NCI-H524 treated with DMSO at 0.1 percent for 48 hours (cell line): ENCODE data around the gene THAP4.

Experiments
- DNase-seq: peaks from one replicate; lab custom pipeline; 2025; lab: John Stamatoyannopoulos, UW

The THAP4 gene

DNA sequence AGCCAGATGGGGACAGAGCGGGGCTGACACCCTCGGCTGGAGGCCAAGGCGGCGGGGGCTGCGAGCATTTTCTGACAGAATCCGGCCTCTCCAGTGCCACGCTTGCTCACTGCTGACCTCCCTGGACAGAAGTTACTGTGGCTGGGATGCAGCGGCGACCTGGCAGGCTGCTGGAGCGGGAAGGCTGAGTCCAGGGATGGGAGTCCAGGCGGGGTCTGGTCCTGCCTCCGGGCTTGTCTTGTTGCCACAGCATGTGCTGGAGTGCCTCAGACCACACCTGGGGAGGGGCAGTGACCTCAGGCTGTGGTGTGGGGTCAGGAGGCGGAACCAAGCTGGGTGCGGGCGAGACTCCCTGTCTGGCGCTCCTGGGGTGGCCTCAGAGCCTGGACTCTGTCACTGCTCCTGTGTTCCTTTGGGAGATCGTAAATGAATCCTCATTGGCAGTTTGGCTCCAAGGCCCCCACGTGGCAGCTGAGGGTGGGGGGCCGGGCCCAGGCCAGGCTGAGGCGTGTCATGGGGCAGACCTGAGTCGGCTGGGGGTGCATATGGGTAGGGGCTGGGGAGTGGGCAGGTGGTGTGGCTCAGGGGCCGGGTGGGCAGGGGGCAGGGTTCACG, 72.9 kb downstream of the THAP4 start:
- no peak for DNase-seq

- no peak for DNase-seq
These were observed 73.4 kb downstream of the THAP4 start for GRCh38 chr2:241563571-241563980.

GRCh38 chr2:241563031-241563507, 73.9 kb downstream of the THAP4 start:
- DNase-seq = no peak

DNA sequence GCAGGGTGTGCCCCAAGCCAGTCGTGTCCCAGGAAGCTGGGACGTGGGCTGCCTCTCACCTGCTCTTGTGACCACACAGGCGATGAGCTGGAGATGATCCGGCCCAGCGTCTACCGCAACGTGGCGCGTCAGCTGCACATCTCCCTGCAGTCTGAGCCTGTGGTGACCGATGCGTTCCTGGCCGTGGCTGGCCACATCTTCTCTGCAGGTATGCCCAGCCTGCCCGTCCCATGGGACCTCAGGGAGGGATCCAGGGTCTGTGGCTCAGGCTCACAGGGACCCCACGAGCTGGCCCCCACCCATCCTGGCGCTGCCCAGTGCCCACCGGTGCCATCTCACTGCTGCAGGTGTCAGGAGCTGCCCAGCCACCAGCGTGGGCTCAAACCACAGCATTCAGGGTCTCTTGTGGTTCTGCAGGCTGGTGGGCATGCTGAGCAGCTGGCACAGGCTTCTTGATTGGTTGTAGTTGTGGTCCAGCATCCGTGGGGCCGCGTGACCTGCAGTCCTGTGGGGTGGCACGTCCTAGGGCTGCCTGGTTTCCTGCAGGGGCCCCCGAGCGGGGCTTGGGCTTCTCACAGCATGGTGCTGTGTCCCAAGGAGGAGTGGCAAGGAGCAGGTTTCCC, 74.6 kb downstream of the THAP4 start:
- DNase-seq = no peak

GRCh38 chr2:241561832-241562231, 75.1 kb downstream of the THAP4 start:
- no peak for DNase-seq

DNA sequence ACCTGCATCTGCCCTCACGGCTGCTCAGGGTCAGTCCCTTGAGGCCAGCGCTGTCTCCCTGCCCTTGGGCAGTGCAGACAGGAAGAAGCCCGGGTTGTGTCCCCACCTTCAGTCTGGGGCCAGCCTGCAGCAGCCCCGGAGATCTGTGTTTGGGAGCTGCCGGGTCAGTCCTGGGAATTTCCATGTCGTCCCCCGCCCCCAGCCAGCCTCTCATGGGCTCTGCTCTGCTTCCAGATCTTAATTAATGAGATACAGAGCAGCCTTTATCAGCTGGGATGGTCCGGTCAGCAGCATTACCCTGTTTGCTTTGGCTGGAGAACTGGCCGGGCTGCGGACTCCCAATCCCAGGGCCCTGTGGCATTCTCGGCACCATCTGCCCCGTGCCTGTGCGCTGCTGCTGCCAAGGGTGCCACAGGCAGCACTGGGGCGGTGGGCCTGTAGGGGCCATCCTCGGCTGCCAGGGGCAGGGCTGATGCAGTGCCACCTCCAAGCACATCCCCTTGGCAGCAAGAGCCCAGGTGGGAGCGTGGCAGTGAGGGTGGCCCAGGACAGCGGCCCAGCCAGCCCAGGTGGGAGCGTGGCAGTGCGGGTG, 76.0 kb downstream of the THAP4 start:
- no peak for DNase-seq

GRCh38 chr2:241560162-241560882, 76.6 kb downstream of the THAP4 start:
- no peak for DNase-seq

DNA sequence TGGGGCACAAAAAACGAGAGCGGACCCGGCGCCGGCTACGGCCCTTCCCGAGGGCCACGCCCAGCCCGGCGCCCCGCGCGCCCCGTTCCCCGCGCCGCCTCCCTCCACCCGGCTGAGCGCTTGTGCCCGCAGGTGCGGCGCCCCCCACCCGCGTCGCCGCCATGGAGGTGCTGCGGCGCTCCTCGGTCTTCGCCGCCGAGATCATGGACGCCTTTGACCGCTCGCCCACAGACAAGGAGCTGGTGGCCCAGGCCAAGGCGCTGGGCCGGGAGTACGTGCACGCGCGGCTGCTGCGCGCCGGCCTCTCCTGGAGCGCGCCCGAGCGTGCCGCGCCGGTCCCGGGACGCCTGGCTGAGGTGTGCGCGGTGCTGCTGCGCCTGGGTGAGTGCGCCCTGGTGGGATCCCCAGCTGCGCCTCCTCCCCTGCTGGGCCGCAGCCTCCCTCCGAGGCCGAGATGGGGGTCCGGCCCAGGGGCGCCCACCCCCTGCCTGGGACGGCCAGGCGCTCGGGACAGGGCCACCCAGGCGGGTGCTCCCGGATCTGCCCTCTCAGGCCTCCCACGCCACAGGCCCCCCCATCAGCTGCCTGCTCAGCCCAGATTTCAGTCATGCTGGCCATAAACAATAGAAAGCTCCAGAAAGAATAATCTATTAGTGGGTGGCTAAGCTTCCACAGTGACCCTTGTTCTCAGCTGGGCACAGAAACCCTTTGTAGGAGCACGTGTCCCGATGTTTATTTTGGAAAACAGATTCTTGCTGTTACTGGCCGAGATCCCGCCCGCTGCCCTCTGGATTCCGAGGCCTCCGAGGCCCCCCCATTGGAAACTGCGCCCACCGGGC, 77.4 kb downstream of the THAP4 start:
- DNase-seq = no peak

DNA sequence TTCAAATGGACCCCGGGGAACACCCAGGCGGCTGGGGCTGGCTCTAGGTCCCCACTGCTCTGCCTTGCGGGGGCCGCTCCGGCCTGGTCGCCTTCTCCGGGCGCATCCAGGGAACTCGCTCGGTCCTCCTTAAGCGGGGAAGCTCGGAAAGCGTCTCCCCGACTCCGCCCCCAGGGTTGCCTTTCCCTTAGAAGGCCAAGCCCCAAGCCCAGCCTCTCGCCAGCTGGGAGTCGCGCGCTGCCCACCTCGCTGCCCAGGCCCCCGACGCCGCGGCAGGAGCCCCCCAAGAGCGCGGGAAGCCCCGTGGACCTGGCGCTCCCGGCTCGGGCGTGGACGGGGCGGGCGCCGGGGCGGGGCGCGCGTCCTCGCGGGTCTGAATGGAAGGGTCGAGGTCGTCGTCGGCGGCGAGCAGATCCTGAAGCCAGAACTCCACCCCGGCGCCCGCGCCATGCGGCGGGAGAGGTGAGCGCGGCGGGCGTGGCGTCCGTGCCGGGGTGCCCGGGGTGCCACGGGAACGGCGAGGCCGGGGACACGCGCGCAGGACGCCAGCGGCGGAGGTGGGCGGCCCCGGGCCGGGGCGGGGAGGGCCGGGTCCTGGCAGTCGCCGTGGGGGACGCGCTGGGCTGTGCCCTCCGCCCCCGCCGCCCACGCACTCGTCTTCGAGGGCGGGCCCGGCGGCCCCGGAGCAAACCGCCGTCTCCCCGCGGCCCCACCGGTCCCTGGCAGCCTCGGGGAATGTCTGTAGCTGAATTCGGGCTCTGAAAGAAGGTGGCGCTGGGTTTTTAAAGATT, 78.2 kb downstream of the THAP4 start, which contains the start of gene BOK:
BOK (plus strand) TSS at position 214 of the 791 bp plus-strand sequence. CDS start 739 bp downstream, outside the sequence.
- DNase-seq = no peak

DNA sequence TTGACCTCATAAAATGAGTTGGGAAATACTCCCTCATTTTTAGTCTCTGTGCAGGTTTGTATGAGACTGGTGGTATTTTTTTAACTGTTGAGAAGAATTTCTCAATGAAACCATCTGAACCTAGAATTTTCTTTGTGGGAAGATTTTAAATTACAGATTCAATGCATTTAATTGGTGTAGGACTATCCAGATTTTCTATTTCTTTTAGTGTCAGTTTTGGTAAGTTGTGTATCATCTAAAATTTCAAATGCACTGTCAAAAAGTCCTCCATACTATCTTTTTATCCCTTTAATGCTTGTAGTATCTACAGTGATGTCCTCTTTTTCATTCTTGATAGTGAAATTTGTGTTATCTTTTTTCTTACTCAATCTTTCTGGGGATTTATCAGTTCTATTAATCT, 80.2 kb downstream of the THAP4 start:
- DNase-seq = no peak

- DNase-seq = no peak
These were observed 81.2 kb downstream of the THAP4 start for GRCh38 chr2:241555711-241556110.

DNA sequence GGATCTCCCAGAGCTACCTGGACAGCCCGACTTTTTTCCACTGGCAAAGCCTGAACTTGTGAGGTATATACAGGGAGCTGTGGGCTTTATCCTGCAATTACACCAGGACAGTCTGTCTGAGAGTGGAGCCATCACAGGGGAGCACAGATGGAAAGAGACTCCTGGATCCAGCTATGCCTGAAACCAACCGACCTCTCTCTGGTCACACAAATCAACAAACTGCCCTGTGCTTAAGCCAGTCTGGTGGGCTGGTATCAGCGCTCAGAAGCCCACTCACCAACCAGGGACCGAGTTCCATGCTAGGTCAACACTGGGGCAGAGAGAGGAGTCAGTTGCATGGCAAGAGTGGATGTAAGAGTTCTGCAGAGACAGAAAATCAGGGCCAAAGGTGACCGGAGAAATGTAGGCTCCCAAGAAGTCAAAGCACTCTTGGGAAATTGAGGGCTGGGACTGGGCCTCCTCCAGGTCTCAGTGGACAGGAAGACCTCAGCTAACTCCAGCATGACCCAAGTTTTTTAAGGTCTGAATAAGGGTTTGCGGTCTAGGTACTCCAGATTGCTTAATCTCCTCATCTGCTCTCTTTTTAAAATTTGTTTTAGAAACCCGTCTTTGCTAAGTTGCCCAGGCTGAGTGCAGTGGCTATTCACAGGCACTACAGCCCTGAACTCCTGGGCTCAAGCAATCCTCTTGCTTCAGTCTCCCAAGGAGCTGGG, 82.2 kb downstream of the THAP4 start:
- no peak for DNase-seq

- no peak for DNase-seq
These were observed 83.0 kb downstream of the THAP4 start for GRCh38 chr2:241553981-241554380.

GRCh38 chr2:241553512-241553830, 83.5 kb downstream of the THAP4 start:
- no peak for DNase-seq

DNA sequence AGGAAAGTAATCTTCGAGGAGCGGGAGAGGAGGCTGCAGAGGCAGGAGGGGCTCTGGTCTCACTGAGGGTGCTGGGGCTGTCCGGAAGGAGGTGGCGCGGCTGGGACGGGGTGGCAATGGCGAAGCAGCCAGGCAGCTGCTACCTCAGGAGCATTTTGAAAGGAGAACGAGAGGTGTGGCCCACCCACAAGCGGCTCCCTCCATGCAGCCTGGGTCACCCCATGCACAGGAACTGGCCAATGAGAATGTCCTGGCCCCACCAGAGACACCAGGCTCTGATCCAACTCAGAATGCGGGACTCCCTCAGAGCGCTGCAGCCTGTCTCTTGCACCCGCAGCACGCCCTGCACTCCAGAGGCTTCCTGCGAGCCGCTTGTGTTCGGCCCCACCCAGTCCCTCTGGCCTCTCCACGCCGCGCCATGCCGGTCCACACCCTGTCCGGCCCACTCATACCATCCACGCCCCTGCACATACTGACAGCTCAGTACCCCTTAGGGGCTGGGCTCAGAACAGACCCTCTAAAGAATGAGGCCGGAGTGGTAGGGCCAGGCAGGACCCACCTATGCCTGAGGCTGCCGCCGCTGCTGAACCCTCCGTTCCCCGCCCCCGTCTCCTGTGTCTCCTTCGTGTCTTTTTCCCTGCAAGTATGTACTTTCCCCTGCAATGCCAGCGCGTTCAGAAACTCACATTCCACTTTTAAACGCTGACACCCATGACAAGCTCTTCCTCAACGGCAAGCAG, 84.8 kb downstream of the THAP4 start:
- DNase-seq = no peak

GRCh38 chr2:241551599-241551997, 85.4 kb downstream of the THAP4 start:
- DNase-seq = no peak

- DNase-seq = no peak
These were observed 86.1 kb downstream of the THAP4 start for GRCh38 chr2:241550616-241551580.

DNA sequence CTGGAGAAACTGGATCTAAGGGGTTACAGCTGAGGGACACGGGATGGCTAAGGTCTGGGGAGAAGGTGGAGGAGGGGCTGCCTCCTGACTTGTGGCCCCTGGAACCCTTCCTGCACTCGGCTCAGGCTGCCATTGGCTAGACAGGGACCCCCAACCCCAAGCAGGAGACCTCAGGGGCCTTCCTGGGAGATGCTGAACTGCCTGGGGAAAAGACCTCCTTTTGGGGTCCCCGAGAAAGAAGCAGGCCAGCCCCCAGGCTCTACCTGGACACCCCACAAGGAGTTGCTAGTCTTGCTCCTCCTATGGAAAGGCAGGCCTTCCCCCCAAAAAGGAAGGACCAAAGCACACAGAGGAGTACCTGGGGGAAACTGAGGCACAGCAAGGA, 88.5 kb downstream of the THAP4 start:
- DNase-seq = no peak
